Measurements from ENCODE around the gene MFSD6.

Gene MFSD6

DNA sequence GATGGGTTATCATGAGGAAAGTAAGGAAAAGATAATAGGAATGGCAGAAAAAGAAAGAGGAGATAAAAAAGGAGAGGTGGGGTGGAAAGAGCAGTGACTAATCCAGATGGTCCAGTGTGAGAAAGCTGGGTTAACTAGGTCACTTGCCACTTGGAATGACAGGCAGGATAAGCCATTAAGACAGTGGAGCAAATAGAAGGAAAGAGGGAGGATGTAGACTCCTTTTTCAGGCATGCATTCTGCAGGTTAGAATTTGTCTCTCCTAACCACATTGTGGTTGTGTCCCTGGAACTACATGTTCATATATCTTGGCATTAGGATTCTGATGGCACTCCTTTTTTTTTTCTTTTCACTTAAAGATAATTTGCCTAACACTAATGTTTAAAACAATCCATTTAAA lies 139.7 kb downstream of the MFSD6 start:
- TF ChIP-seq, protein P1, sequence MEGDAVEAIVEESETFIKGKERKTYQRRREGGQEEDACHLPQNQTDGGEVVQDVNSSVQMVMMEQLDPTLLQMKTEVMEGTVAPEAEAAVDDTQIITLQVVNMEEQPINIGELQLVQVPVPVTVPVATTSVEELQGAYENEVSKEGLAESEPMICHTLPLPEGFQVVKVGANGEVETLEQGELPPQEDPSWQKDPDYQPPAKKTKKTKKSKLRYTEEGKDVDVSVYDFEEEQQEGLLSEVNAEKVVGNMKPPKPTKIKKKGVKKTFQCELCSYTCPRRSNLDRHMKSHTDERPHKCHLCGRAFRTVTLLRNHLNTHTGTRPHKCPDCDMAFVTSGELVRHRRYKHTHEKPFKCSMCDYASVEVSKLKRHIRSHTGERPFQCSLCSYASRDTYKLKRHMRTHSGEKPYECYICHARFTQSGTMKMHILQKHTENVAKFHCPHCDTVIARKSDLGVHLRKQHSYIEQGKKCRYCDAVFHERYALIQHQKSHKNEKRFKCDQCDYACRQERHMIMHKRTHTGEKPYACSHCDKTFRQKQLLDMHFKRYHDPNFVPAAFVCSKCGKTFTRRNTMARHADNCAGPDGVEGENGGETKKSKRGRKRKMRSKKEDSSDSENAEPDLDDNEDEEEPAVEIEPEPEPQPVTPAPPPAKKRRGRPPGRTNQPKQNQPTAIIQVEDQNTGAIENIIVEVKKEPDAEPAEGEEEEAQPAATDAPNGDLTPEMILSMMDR (IDR thresholded peaks at IDR 0.05; ENCODE audit: insufficient read depth, missing control alignments): no peak
- FAIRE-seq (peak; percentile 96), DNase-seq (ENCODE audit: insufficient read length, low spot score) (no peak)

DNA sequence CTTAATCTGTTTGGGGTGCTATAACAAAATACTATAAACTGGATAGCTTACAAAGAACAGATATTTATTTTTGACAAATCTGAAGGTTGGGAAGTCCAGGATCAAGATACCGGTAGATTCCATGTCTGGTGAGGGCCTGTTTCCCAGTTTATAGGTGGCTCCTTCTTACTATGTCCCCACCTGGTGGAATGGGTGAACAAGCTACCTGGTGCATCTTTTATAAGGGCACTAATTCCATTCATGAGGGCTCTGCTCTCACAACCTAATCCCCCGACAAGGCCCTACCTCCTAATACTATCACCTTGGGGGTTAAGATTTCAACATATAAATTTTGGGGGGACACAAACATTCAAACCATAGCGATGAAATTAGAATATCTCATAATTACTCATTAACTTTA lies 142.0 kb downstream of the MFSD6 start:
- TF ChIP-seq, protein P1 (IDR thresholded peaks at IDR 0.05; ENCODE audit: insufficient read depth, missing control alignments): no peak
- FAIRE-seq (no peak), DNase-seq (ENCODE audit: insufficient read length, low spot score) (no peak)

Measured in D721Med (cell line).